Keratinocyte (primary cell): ENCODE measurements around the gene ODAD2.

ENCODE experiments used
- CTCF ChIP-seq, 3 experiments: IDR thresholded peaks in 1 of 3; conservative IDR thresholded peaks in 1 of 3; optimal IDR thresholded peaks in 1 of 3; 2 replicates in 2 of 3; 3 replicates in 1 of 3; pipeline versions ENCODE3 to v1.5.1; 2011; ENCODE audit warnings: low read length in 3 of 3, mild to moderate bottlenecking in 3 of 3, moderate library complexity in 2 of 3, control low read depth in 1 of 3, inconsistent platforms in 1 of 3; ENCODE audit not compliant: insufficient read depth in 2 of 3; ENCODE audit errors: extremely low read depth in 1 of 3
- EZH2 ChIP-seq: IDR thresholded peaks from one replicate; pipeline ENCODE4 v1.6.1; 2012; ENCODE audit warnings: inconsistent platforms, mild to moderate bottlenecking, low read length, moderate library complexity

- no peak for TF ChIP-seq CTCF (optimal IDR thresholded peaks at IDR 0.05 in 1 of 3, IDR thresholded peaks at IDR 0.05 in 1 of 3, conservative IDR thresholded peaks at IDR 0.05 in 1 of 3; ENCODE audit: extremely low read depth in 1 of 3, insufficient read depth in 2 of 3, low read length in 3 of 3)
- TF ChIP-seq EZH2: no peak
Measured at GRCh38 chr10:27997865-27998177, 1.1 kb downstream of the ODAD2 start.
